IMR-90 (cell line): ENCODE results near the gene CYBRD1. TPM values are rescaled to one million over a fixed set of nuclear protein-coding genes. Genes with fewer than 3 reads are reported as not detected.

ENCODE experiments used
- ATAC-seq: fragments of 200-7000 bp; cut with Tn5 transposase; 2 replicates; pipeline ENCODE4 v1.9.1; 2020; ENCODE audit warnings: low read depth, mild to moderate bottlenecking, moderate library complexity
- BruUV-seq: library from RNA; stranded (reverse); fragments of 400-500 nt; replicated peaks from 2 replicates; lab custom pipeline; 2021; lab: Mats Ljungman, UMichigan
- CTCF ChIA-PET: fragments of 300-600 bp; formaldehyde crosslinking; extraction: SDS; loops from one replicate; lab custom pipeline; 2021; ENCODE audit warnings: antibody characterized with exemption; lab: Yijun Ruan, JAX
- POLR2A ChIA-PET: fragments of 300-600 bp; sonication (Branson Sonifier 250); formaldehyde crosslinking; loops from one replicate; lab custom pipeline; 2022; ENCODE audit warnings: antibody characterized with exemption; ENCODE audit not compliant: unreplicated experiment; lab: Charles Lee
- DNase-seq: peaks from one replicate; pipeline ENCODE4 v3.0.0; 2013
- H2AFZ ChIP-seq: replicated peaks from 2 replicates; pipeline ENCODE3; 2013; ENCODE audit warnings: low read length, mild to moderate bottlenecking; ENCODE audit not compliant: poor library complexity
- H2AK5ac ChIP-seq: 2 replicates; pipeline ENCODE4 v1.6.1; 2013; ENCODE audit warnings: low read depth, low read length, inconsistent platforms
- H2AK9ac ChIP-seq: replicated peaks from 2 replicates; pipeline ENCODE3; 2013; ENCODE audit warnings: mild to moderate bottlenecking, low read depth, low read length, moderate library complexity; ENCODE audit not compliant: poor library complexity
- H2BK120ac ChIP-seq: 2 replicates; pipeline ENCODE4 v1.6.1; 2013; ENCODE audit warnings: low read depth, low read length, inconsistent platforms
- H2BK15ac ChIP-seq: 3 replicates; pipeline ENCODE4 v1.6.1; 2013; ENCODE audit warnings: low read depth, low read length, inconsistent platforms
- H2BK20ac ChIP-seq: 2 replicates; pipeline ENCODE4 v1.6.1; 2013; ENCODE audit warnings: low read depth, mild to moderate bottlenecking, inconsistent platforms, low read length, moderate library complexity
- H2BK5ac ChIP-seq: 2 replicates; pipeline ENCODE4 v1.6.1; 2013; ENCODE audit warnings: mild to moderate bottlenecking, low read depth, low read length, inconsistent platforms; ENCODE audit not compliant: poor library complexity, severe bottlenecking
- H3K14ac ChIP-seq: replicated peaks from 2 replicates; pipeline ENCODE4 v1.6.1; 2013; ENCODE audit warnings: low read depth, low read length, inconsistent platforms
- H3K18ac ChIP-seq: 2 replicates; pipeline ENCODE4 v1.6.1; 2013; ENCODE audit warnings: low read depth, low read length, control low read depth
- H3K23ac ChIP-seq: 2 replicates; pipeline ENCODE4 v1.6.1; 2013; ENCODE audit warnings: low read depth, low read length, inconsistent platforms
- H3K27ac ChIP-seq: 2 replicates; pipeline ENCODE4 v1.5.1; 2013; ENCODE audit warnings: mild to moderate bottlenecking, control low read depth, low read length; ENCODE audit not compliant: insufficient read depth
- H3K27me3 ChIP-seq: 2 replicates; pipeline ENCODE4 v1.6.1; 2013; ENCODE audit warnings: low read length; ENCODE audit not compliant: control insufficient read depth, insufficient read depth
- H3K36me3 ChIP-seq: 2 replicates; pipeline ENCODE4 v1.6.1; 2013; ENCODE audit warnings: low read length, mixed read lengths; ENCODE audit not compliant: control insufficient read depth, insufficient read depth
- H3K4ac ChIP-seq: 2 replicates; pipeline ENCODE4 v1.6.1; 2013; ENCODE audit warnings: low read depth, low read length, inconsistent platforms
- H3K4me1 ChIP-seq: 2 replicates; pipeline ENCODE4 v1.6.1; 2013; ENCODE audit warnings: low read length, mixed read lengths; ENCODE audit not compliant: control insufficient read depth, insufficient read depth
- H3K4me2 ChIP-seq: 2 replicates; pipeline ENCODE4 v1.6.1; 2013; ENCODE audit warnings: low read depth, mild to moderate bottlenecking, control low read depth, low read length, moderate library complexity
- H3K4me3 ChIP-seq: 2 replicates; pipeline ENCODE4 v1.5.1; 2013; ENCODE audit warnings: low read depth, mild to moderate bottlenecking, control low read depth, low read length, moderate library complexity; ENCODE audit not compliant: insufficient read depth
- H3K56ac ChIP-seq: 2 replicates; pipeline ENCODE4 v1.6.1; 2013; ENCODE audit warnings: low read length, inconsistent platforms; ENCODE audit not compliant: insufficient read depth; ENCODE audit errors: extremely low read depth
- H3K79me1 ChIP-seq, 2 experiments: 2 replicates each; pipeline ENCODE4 v1.6.1; 2013; ENCODE audit warnings: low read length in 2 of 2, inconsistent platforms in 1 of 2, low read depth in 1 of 2
- H3K9ac ChIP-seq: 2 replicates; pipeline ENCODE4 v1.6.1; 2013; ENCODE audit warnings: low read depth, low read length, control low read depth
- H3K9me1 ChIP-seq: 2 replicates; pipeline ENCODE4 v1.6.1; 2013; ENCODE audit warnings: low read length, inconsistent platforms; ENCODE audit not compliant: insufficient read depth
- H3K9me3 ChIP-seq: 2 replicates; pipeline ENCODE4 v1.6.1; 2013; ENCODE audit warnings: low read length; ENCODE audit not compliant: control insufficient read depth, insufficient read depth
- H4K20me1 ChIP-seq: 2 replicates; pipeline ENCODE4 v1.6.1; 2013; ENCODE audit warnings: low read length, inconsistent platforms; ENCODE audit not compliant: insufficient read depth
- H4K5ac ChIP-seq: 2 replicates; pipeline ENCODE4 v1.6.1; 2013; ENCODE audit warnings: mild to moderate bottlenecking, low read depth, low read length, control low read depth
- H4K8ac ChIP-seq, 2 experiments: 2 replicates each; pipeline ENCODE4 v1.6.1; 2013; ENCODE audit warnings: low read depth in 2 of 2, low read length in 2 of 2, control low read depth in 1 of 2, inconsistent platforms in 1 of 2
- H4K91ac ChIP-seq: 2 replicates; pipeline ENCODE4 v1.6.1; 2013; ENCODE audit warnings: low read depth, low read length, inconsistent platforms; ENCODE audit not compliant: insufficient read depth
- CHD1 ChIP-seq: IDR thresholded peaks from 2 replicates; pipeline ENCODE4 v1.6.1; 2012; ENCODE audit warnings: low read depth, low read length, improper control_type of control experiment
- FOS ChIP-seq: fragments of 150-350 bp; IDR thresholded peaks from 2 replicates; pipeline ENCODE4 v1.6.1; 2016; ENCODE audit warnings: low read depth, low read length
- RFX5 ChIP-seq: IDR thresholded peaks from 2 replicates; pipeline ENCODE4 v1.8.0; 2012; ENCODE audit warnings: low read depth, mild to moderate bottlenecking, low read length, moderate library complexity
- WGBS, 2 experiments: methylation state at CpG; one replicate each; pipeline versions ENCODE4 v1.1.5 to v1.1.7; 2013; ENCODE audit warnings: missing lambda C conversion rate in 2 of 2; ENCODE audit not compliant: insufficient read length in 1 of 2; ENCODE audit errors: extremely low coverage in 2 of 2; 5-methylcytosine and 5-hydroxymethylcytosine counted together
- dilution Hi-C: fragments of 300-500 bp; cut with HindIII; formaldehyde crosslinking; loops from one replicate; pipeline ENCODE4 v1.14.3; 2018; ENCODE audit warnings: low sequenced_read_pairs; ENCODE audit not compliant: unreplicated experiment
- in situ Hi-C: fragments of 300-500 bp; cut with MboI; formaldehyde crosslinking; loops from 3 replicates; pipeline ENCODE4 v1.14.3; 2019; ENCODE audit warnings: low sequenced_read_pairs, inconsistent platforms, mixed read lengths
- intact Hi-C: fragments of 100-400 bp; cut with micrococcal nuclease; formaldehyde crosslinking; loops from 2 replicates; pipeline ENCODE4 v1.10.0; 2022
- polyA plus RNA-seq, 3 experiments: library from polyadenylated mRNA; depleted of rRNA; stranded (reverse); fragments of >200 nt; gene quantifications; 2 replicates each; pipeline ENCODE4 v1.2.3, GENCODE V29; 2012; ENCODE audit warnings: low replicate concordance in 1 of 3
- total RNA-seq: library from RNA; depleted of rRNA; stranded (reverse); fragments of >200 nt; gene quantifications from 2 replicates; pipeline ENCODE4 v1.2.3, GENCODE V29; 2012

CYBRD1 gene
- total and polyA plus RNA-seq, 2 of the 4 experiments (the other 2 are of a cell fraction): 53.2 to 103 TPM

DNA sequence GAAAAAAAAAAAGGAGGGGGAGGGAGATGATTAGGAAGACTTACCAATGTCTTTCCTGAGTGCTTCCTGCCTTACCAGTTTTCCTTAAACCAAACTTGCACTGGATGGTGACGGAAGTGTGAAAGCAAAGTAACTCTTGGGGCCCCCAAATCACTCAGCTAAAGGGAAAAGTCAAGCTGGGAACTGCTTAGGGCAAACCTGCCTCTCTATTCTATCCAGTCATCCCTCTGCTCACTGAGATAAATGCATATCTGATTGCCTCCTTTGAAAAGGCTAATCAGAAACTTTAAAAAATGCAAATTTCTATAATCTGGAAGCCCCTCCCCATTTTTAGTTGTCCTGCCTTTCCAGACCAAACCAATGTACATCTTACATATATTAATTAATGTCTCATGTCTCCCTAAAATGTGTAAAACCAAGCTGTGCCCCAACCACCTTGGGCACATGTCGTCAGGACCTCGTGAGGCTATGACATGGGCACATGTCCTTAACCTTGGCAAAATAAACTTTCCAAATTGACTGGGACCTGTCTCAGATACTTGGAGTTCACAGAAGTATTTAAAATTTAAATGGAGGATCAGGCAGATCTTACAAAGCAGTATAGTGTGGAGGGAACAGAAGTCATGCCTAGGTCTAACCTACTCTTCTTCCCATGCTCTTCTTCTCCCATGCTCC is 7.2 kb upstream of the CYBRD1 start:
- no peak overlapping the region for H2AK5ac ChIP-seq
- no peaks in the 10 kb centered on the region for H4K20me1 ChIP-seq
- WGBS, 2 experiments: no CpG with 5 or more reads among the region's 3 CpGs
- no peak overlapping the region for H2BK5ac ChIP-seq
- no peak overlapping the region for H4K5ac ChIP-seq
- H3K9me1 ChIP-seq: 0 out of 2 replicates have a peak, but pooled peaks cover 5% of the 10 kb centered on the region
- no peak overlapping the region for H4K91ac ChIP-seq
- no peak for TF ChIP-seq RFX5
- no peak for TF ChIP-seq FOS
- no peak for TF ChIP-seq CHD1
- no peak overlapping the region for H3K27ac ChIP-seq
- intact Hi-C loops: no loop called here
- dilution Hi-C loops: no loop called here
- H3K14ac ChIP-seq: no peak overlapping the region
- no peaks in the 10 kb centered on the region for H3K79me1 ChIP-seq
- no peak overlapping the region for H3K9ac ChIP-seq
- no peak overlapping the region for H4K8ac ChIP-seq
- no peak overlapping the region for H3K23ac ChIP-seq
- in situ Hi-C loops: no loop called here
- H3K4me1 ChIP-seq: no peaks in the 10 kb centered on the region
- no peak overlapping the region for H2AFZ ChIP-seq
- ChIA-PET CTCF (no interaction called here), POLR2A (no interaction called here)
- ATAC-seq (no peak), DNase-seq (no peak)
- no peak overlapping the region for H2AK9ac ChIP-seq
- no peaks in the 10 kb centered on the region for H3K27me3 ChIP-seq
- no peak overlapping the region for H3K4ac ChIP-seq
- H3K4me2 ChIP-seq: no peak overlapping the region
- H3K9me3 ChIP-seq: no peaks in the 10 kb centered on the region
- no peak overlapping the region for H3K56ac ChIP-seq
- H2BK15ac ChIP-seq: no peak overlapping the region
- H3K18ac ChIP-seq: no peak overlapping the region
- H3K36me3 ChIP-seq: no peaks in the 10 kb centered on the region
- H2BK20ac ChIP-seq: no peak overlapping the region
- H3K4me3 ChIP-seq: no peak overlapping the region
- no peak overlapping the region for H2BK120ac ChIP-seq
- BruUV-seq: no TSS peak
